Endothelial cell of umbilical vein (primary cell): ENCODE data around the gene GPATCH4. TPM values are rescaled to one million over a fixed set of nuclear protein-coding genes. Genes with fewer than 3 reads are reported as not detected.

Source experiments
- BruUV-seq: library from RNA; stranded (reverse); fragments of 400-500 nt; replicated peaks from 2 replicates; lab custom pipeline; 2021; lab: Mats Ljungman, UMichigan
- CTCF ChIA-PET: fragments of 300-600, 350-600 bp; sonication (Branson Sonifier 250); formaldehyde crosslinking; loops from one replicate; lab custom pipeline; 2021; ENCODE audit warnings: antibody characterized with exemption, inconsistent platforms; lab: Charles Lee
- POLR2A ChIA-PET: fragments of 300-600, 350-600 bp; sonication (Branson Sonifier 250); formaldehyde crosslinking; loops from one replicate; lab custom pipeline; 2021; ENCODE audit warnings: antibody characterized with exemption, inconsistent platforms; lab: Charles Lee
- DNase-seq: peaks from one replicate; pipeline ENCODE4 v3.0.0-alpha.2; 2011; ENCODE audit warnings: low read depth, low spot score
- FAIRE-seq: peaks from 2 replicates; lab custom pipeline; 2011; peaks lifted over from hg19 to GRCh38; lab: Jason Lieb, UNC
- H2AFZ ChIP-seq: 2 replicates; pipeline ENCODE4 v1.6.0; 2012; ENCODE audit warnings: low read depth, low read length, control low read depth, inconsistent platforms
- H3K27ac ChIP-seq: 2 replicates; pipeline ENCODE4 v1.5.1; 2011; ENCODE audit warnings: low read depth, mild to moderate bottlenecking, control low read depth, low read length, moderate library complexity; ENCODE audit not compliant: insufficient read depth
- H3K27me3 ChIP-seq, 2 experiments: 2 replicates each; pipeline versions ENCODE4 v1.6.0 to v1.6.1; 2011; ENCODE audit warnings: low read length in 2 of 2, mixed read lengths in 1 of 2; ENCODE audit not compliant: control insufficient read depth in 2 of 2, insufficient read depth in 2 of 2
- H3K36me3 ChIP-seq, 2 experiments: 2 replicates in 1 of 2; 3 replicates in 1 of 2; pipeline ENCODE4 v1.5.1; 2011; ENCODE audit warnings: low read length in 2 of 2, mild to moderate bottlenecking in 1 of 2, moderate library complexity in 1 of 2; ENCODE audit not compliant: control insufficient read depth in 2 of 2, insufficient read depth in 2 of 2; ENCODE audit errors: extremely low read depth in 1 of 2
- H3K4me1 ChIP-seq: 3 replicates; pipeline ENCODE4 v1.5.1; 2011; ENCODE audit warnings: mild to moderate bottlenecking, low read length; ENCODE audit not compliant: control insufficient read depth, insufficient read depth; ENCODE audit errors: extremely low read depth
- H3K4me2 ChIP-seq: 2 replicates; pipeline ENCODE4 v1.6.1; 2011; ENCODE audit warnings: low read length, control low read depth, mixed read lengths; ENCODE audit not compliant: insufficient read depth
- H3K4me3 ChIP-seq, 3 experiments: fragments of 200-600 bp in 1 of 3; sonication (generic), shearing (Covaris generic) in 1 of 3; replicated peaks in 1 of 3; 2 replicates each; pipeline ENCODE4 v1.5.1; 2011 to 2016; ENCODE audit warnings: control low read depth in 3 of 3, low read length in 3 of 3, mild to moderate bottlenecking in 2 of 3, inconsistent platforms in 1 of 3, low read depth in 1 of 3, moderate library complexity in 1 of 3; ENCODE audit not compliant: insufficient read depth in 1 of 3
- H3K79me2 ChIP-seq: 2 replicates; pipeline ENCODE4 v1.6.0; 2012; ENCODE audit warnings: low read length, inconsistent platforms; ENCODE audit not compliant: control insufficient read depth, insufficient read depth
- H3K9ac ChIP-seq: replicated peaks from 2 replicates; pipeline ENCODE3; 2011; ENCODE audit warnings: low read length, control low read depth; ENCODE audit not compliant: insufficient read depth; ENCODE audit errors: extremely low read depth
- H3K9me1 ChIP-seq: replicated peaks from 3 replicates; pipeline ENCODE4 v1.6.0; 2011; ENCODE audit warnings: mild to moderate bottlenecking, low read length; ENCODE audit not compliant: control insufficient read depth, insufficient read depth; ENCODE audit errors: extremely low read depth
- H3K9me3 ChIP-seq: replicated peaks from 2 replicates; pipeline ENCODE4 v1.5.1; 2012; ENCODE audit warnings: low read length, inconsistent platforms; ENCODE audit not compliant: control insufficient read depth, insufficient read depth
- H4K20me1 ChIP-seq: replicated peaks from 2 replicates; pipeline ENCODE3; 2011; ENCODE audit warnings: mild to moderate bottlenecking, low read length; ENCODE audit not compliant: control insufficient read depth, insufficient read depth; ENCODE audit errors: extremely low read depth
- CTCF ChIP-seq, 2 donors: IDR thresholded peaks; 1 replicate in 1 of 2; 2 replicates in 1 of 2; pipeline ENCODE4 v1.5.1; 2011; ENCODE audit warnings: low read length in 2 of 2, mild to moderate bottlenecking in 2 of 2, moderate library complexity in 2 of 2, control low read depth in 1 of 2, inconsistent platforms in 1 of 2, low read depth in 1 of 2; ENCODE audit not compliant: insufficient read depth in 1 of 2; ENCODE audit errors: extremely low read depth in 1 of 2
- EZH2 ChIP-seq: IDR thresholded peaks from 2 replicates; pipeline ENCODE4 v1.6.1; 2012; ENCODE audit warnings: borderline replicate concordance, low read depth, mild to moderate bottlenecking, moderate library complexity, low read length, inconsistent platforms; ENCODE audit not compliant: severe bottlenecking
- JUN ChIP-seq: IDR thresholded peaks from 2 replicates; pipeline ENCODE4 v1.6.1; 2011; ENCODE audit warnings: borderline replicate concordance, low read depth; ENCODE audit not compliant: insufficient read length, insufficient read depth
- MYC ChIP-seq: IDR thresholded peaks from one replicate; pipeline ENCODE4 v1.6.1; 2011; ENCODE audit warnings: mild to moderate bottlenecking, low read depth, low read length
- POLR2A ChIP-seq: IDR thresholded peaks from 2 replicates; pipeline ENCODE4 v1.6.1; 2012; ENCODE audit warnings: low read depth, mild to moderate bottlenecking, control low read depth, low read length
- POLR2AphosphoS5 ChIP-seq: IDR thresholded peaks from 2 replicates; pipeline ENCODE4 v1.6.1; 2012; ENCODE audit warnings: low read depth, mild to moderate bottlenecking, control low read depth, low read length, moderate library complexity; ENCODE audit not compliant: insufficient read depth
- dilution Hi-C: fragments of 300-500 bp; cut with MboI; formaldehyde crosslinking; loops from one replicate; pipeline ENCODE4 v1.15.0; 2019; ENCODE audit warnings: low sequenced_read_pairs; ENCODE audit not compliant: extremely low pct_ligation_motif_present
- intact Hi-C: fragments of 100-400 bp; cut with micrococcal nuclease; formaldehyde crosslinking; loops from one replicate; pipeline ENCODE4 v1.10.0; 2022
- polyA plus RNA-seq, 4 experiments: library from polyadenylated mRNA; depleted of rRNA in 3 of 4; stranded (reverse) in 3 of 4; unstranded in 1 of 4; fragments of >200 nt; gene quantifications; 2 replicates each; pipeline versions ENCODE4 v1.2.1 to v1.2.3, GENCODE V29; 2011 to 2012; ENCODE audit warnings: missing spikeins in 1 of 4
- total RNA-seq: library from RNA; stranded (reverse); gene quantifications from 2 replicates; pipeline ENCODE4 v1.2.3, GENCODE V29; 2021
- TF ChIP-seq, protein P1 (sequence below): IDR thresholded peaks from 2 replicates; pipeline ENCODE4 v1.6.1; 2011; ENCODE audit not compliant: insufficient read depth, insufficient read length

The GPATCH4 gene
- total and polyA plus RNA-seq, 2 donors (not counting 3 experiments of a cell fraction or from before 2014, with no cell fraction given): 22.4 to 29.2 TPM

DNA sequence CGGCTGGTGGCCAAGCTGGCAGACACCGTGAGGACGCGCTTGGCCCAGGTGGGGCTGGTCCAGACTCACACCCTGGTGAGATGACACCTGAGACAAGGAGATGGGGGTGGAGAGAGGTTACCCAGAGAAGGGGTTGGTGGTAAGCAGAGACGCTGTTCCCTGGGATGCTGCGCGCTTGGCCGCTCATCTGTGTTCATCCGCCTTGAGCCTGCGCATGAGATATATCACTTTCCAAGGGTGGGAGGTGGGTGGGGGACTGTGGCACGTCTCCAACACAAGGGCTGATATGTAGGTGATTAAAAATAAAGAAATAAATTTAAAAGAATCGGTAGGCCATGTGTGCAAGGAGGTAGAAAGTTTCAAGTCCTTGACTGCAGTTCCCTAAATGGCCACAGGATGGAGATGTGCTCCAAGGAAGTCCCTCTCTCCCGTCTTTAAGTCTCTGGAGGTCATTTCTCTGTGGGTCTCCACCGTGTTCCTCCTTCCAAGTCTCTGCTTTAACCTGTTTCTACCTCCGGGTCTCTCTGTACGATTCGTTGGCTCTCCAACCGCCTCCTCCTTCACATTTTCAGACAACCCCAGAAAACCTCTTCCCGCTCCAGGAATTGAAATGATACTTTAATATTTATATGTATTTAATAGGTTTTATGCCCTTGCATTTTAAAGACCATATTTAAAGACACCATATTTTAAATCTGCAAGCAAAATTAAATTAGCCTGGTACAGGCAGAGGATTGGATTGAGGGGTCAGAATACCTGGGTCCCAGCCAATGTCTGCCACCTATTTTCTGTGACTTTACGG is 17.3 kb downstream of the GPATCH4 start:
- intact Hi-C loops (loop anchor here (1.0 to 2.0 kb wide), 3 partner anchors 17 to 73 kb away; partner anchors contain the start of gene GPATCH4), dilution Hi-C loops (no loop called here)
- CTCF ChIA-PET: interaction anchor here (2.0 to 9.3 kb wide), 2 partner anchors 24 to 28 kb away, joined by 6 to 104 read pairs; no protein-coding TSS in a partner anchor
- Histone ChIP-seq H4K20me1 (no peaks in the 10 kb centered on the region), H3K9ac (no peak overlapping the region), H2AFZ (no peak overlapping the region), H3K27ac (no peak overlapping the region), H3K36me3 (no peaks in the 10 kb centered on the region), H3K9me3 (no peaks in the 10 kb centered on the region), H3K4me3 (no peak overlapping the region), H3K4me2 (no peak overlapping the region), H3K4me1 (no peaks in the 10 kb centered on the region), H3K27me3 (no peaks in the 10 kb centered on the region), H3K9me1 (no peaks in the 10 kb centered on the region), H3K79me2 (no peaks in the 10 kb centered on the region)
- BruUV-seq: no TSS peak
- FAIRE-seq (peak; percentile 99), DNase-seq (peak; percentile 82)
- POLR2A ChIA-PET: no interaction called here
- TF ChIP-seq POLR2A: no peak
- TF ChIP-seq CTCF (IDR thresholded peaks at IDR 0.05; ENCODE audit: extremely low read depth in 1 of 2, insufficient read depth in 1 of 2, low read depth in 1 of 2, low read length in 2 of 2): peak; percentile 68 to 90
- TF ChIP-seq EZH2: no peak
- TF ChIP-seq, protein P1, sequence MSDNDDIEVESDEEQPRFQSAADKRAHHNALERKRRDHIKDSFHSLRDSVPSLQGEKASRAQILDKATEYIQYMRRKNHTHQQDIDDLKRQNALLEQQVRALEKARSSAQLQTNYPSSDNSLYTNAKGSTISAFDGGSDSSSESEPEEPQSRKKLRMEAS: no peak
- no peak for TF ChIP-seq JUN
- no peak for TF ChIP-seq POLR2AphosphoS5
- no peak for TF ChIP-seq MYC
